OCI-LY3 (cell line): ENCODE results near the gene CELSR3.

Experiments
- H2AFZ ChIP-seq: fragments of 200-600, 300-600 bp; shearing (Covaris generic); 2 replicates; pipeline ENCODE4 v1.6.0; 2014; ENCODE audit warnings: antibody characterized with exemption, low read depth, low read length
- H3K27ac ChIP-seq: fragments of 200-600, 300-600 bp; sonication (generic); 2 replicates; pipeline ENCODE4 v1.5.1; 2014; ENCODE audit warnings: mild to moderate bottlenecking, low read length, moderate library complexity, mixed read lengths
- H3K27me3 ChIP-seq: fragments of 200-600, 300-600 bp; sonication (generic); 2 replicates; pipeline ENCODE4 v1.6.1; 2014; ENCODE audit warnings: low read depth, low read length, mixed read lengths
- H3K36me3 ChIP-seq: fragments of 200-600, 300-600 bp; sonication (generic); replicated peaks from 2 replicates; pipeline ENCODE3; 2014; ENCODE audit warnings: low read depth, low read length, mixed read lengths
- H3K4me1 ChIP-seq: fragments of 300-600, 200-600 bp; sonication (generic); 2 replicates; pipeline ENCODE4 v1.6.1; 2014; ENCODE audit warnings: low read length, mixed read lengths
- H3K4me2 ChIP-seq: fragments of 200-600, 300-600 bp; sonication (generic); 2 replicates; pipeline ENCODE4 v1.6.1; 2014; ENCODE audit warnings: low read length, mixed read lengths
- H3K4me3 ChIP-seq: fragments of 300-600, 200-600 bp; sonication (generic); 2 replicates; pipeline ENCODE4 v1.5.1; 2014; ENCODE audit warnings: antibody characterized with exemption, mild to moderate bottlenecking, low read length, moderate library complexity
- H3K79me2 ChIP-seq: fragments of 300-600, 200-600 bp; shearing (Covaris generic); 2 replicates; pipeline ENCODE4 v1.6.1; 2014; ENCODE audit warnings: mild to moderate bottlenecking, low read length, mixed read lengths
- H3K9ac ChIP-seq: fragments of 300-600, 200-600 bp; shearing (Covaris generic); 2 replicates; pipeline ENCODE4 v1.6.0; 2014; ENCODE audit warnings: mild to moderate bottlenecking, low read length, moderate library complexity
- H3K9me3 ChIP-seq: fragments of 200-600, 300-600 bp; shearing (Covaris generic); 2 replicates; pipeline ENCODE4 v1.6.1; 2014; ENCODE audit warnings: low read length, mixed read lengths; ENCODE audit not compliant: insufficient read depth
- H4K20me1 ChIP-seq: fragments of 200-600, 300-600 bp; sonication (generic); 2 replicates; pipeline ENCODE4 v1.6.1; 2016; ENCODE audit warnings: low read length, mixed read lengths; ENCODE audit not compliant: insufficient read depth
- CTCF ChIP-seq: fragments of 200-600, 300-600 bp; sonication (generic); IDR thresholded peaks from 2 replicates; pipeline ENCODE4 v1.5.1; 2014; ENCODE audit warnings: antibody characterized with exemption, low read length, low read depth
- EZH2phosphoT487 ChIP-seq: fragments of 200-600 bp; shearing (Covaris generic); IDR thresholded peaks from 2 replicates; pipeline ENCODE4 v1.6.1; 2018; ENCODE audit warnings: antibody characterized with exemption, mixed run types, low read depth

CELSR3 gene

GRCh38 chr3:48655606-48656005 is 7.1 kb downstream of the CELSR3 start:
- no peak overlapping the region for H3K9ac ChIP-seq
- H3K4me3 ChIP-seq, result no peak overlapping the region

GRCh38 chr3:48655063-48655462 is 7.6 kb downstream of the CELSR3 start:
- Histone ChIP-seq H3K9ac (no peak overlapping the region), H3K79me2 (no peaks in the 10 kb centered on the region), H3K4me1 (no peaks in the 10 kb centered on the region), H3K36me3 (no peaks in the 10 kb centered on the region), H3K4me3 (no peak overlapping the region), H3K27me3 (no peaks in the 10 kb centered on the region), H2AFZ (no peak overlapping the region), H3K27ac (no peak overlapping the region), H3K9me3 (no peaks in the 10 kb centered on the region), H4K20me1 (no peaks in the 10 kb centered on the region; the same call in 1 of the 2 replicates), H3K4me2 (no peak overlapping the region)
- TF ChIP-seq EZH2phosphoT487 (no peak), CTCF (no peak)

More at GRCh38 chr3:48655606-48656005, 7.1 kb downstream of the CELSR3 start:
- H3K4me2 ChIP-seq, result no peak overlapping the region
- peaks cover 1% of the 10 kb centered on the region for H3K36me3 ChIP-seq
- no peak overlapping the region for H2AFZ ChIP-seq
- H3K27ac ChIP-seq, result no peak overlapping the region
- no peaks in the 10 kb centered on the region for H3K4me1 ChIP-seq
- no peaks in the 10 kb centered on the region for H3K79me2 ChIP-seq
- H3K27me3 ChIP-seq, result no peaks in the 10 kb centered on the region
- no peaks in the 10 kb centered on the region; the same call in 1 of the 2 replicates for H4K20me1 ChIP-seq
- TF ChIP-seq EZH2phosphoT487 (no peak), CTCF (no peak)
- no peaks in the 10 kb centered on the region for H3K9me3 ChIP-seq

GRCh38 chr3:48652923-48653715 is 9.6 kb downstream of the CELSR3 start:
- Histone ChIP-seq H3K4me2 (no peak overlapping the region), H3K4me1 (no peaks in the 10 kb centered on the region), H3K36me3 (no peaks in the 10 kb centered on the region), H4K20me1 (no peaks in the 10 kb centered on the region; the same call in 1 of the 2 replicates), H3K27me3 (no peaks in the 10 kb centered on the region), H3K9ac (no peak overlapping the region), H3K27ac (no peak overlapping the region), H3K9me3 (no peaks in the 10 kb centered on the region), H3K4me3 (no peak overlapping the region), H2AFZ (no peak overlapping the region), H3K79me2 (no peaks in the 10 kb centered on the region)
- TF ChIP-seq EZH2phosphoT487 (no peak), CTCF (no peak)

GRCh38 chr3:48651771-48652170 is 10.9 kb downstream of the CELSR3 start:
- Histone ChIP-seq H3K27ac (no peak overlapping the region), H3K9ac (no peak overlapping the region), H3K4me2 (no peak overlapping the region), H4K20me1 (no peaks in the 10 kb centered on the region), H3K9me3 (no peaks in the 10 kb centered on the region), H3K4me1 (no peaks in the 10 kb centered on the region), H3K79me2 (no peaks in the 10 kb centered on the region), H2AFZ (no peak overlapping the region), H3K36me3 (no peaks in the 10 kb centered on the region), H3K27me3 (no peaks in the 10 kb centered on the region), H3K4me3 (no peak overlapping the region)
- TF ChIP-seq CTCF, result no peak
- TF ChIP-seq EZH2phosphoT487, result no peak
